IPS-11a (cell line): ENCODE data around the gene MCM3.

Experiments used
- H3K4me3 ChIP-seq: one replicate; pipeline ENCODE4 v1.5.1; 2013; ENCODE audit warnings: low read depth, low read length, control low read depth

Gene MCM3

GRCh38 chr6:52284460-52285176, at the start of gene MCM3:
MCM3 (minus strand) TSS chr6:52284742; CDS start chr6:52284674, 68 bp downstream.
- peak within 1 kb of the TSS; percentile 94 for H3K4me3 ChIP-seq

- H3K4me3 ChIP-seq: no peak overlapping the region
Measured at GRCh38 chr6:52333840-52334200, 49.3 kb upstream of the MCM3 start.

- H3K4me3 ChIP-seq: no peak overlapping the region
Measured at GRCh38 chr6:52331793-52332457, 47.4 kb upstream of the MCM3 start.

GRCh38 chr6:52330470-52330869, 45.9 kb upstream of the MCM3 start:
- no peak overlapping the region for H3K4me3 ChIP-seq

GRCh38 chr6:52328729-52329128, 44.2 kb upstream of the MCM3 start:
- no peak overlapping the region for H3K4me3 ChIP-seq

- no peak overlapping the region for H3K4me3 ChIP-seq
Measured at GRCh38 chr6:52328303-52328662, 43.7 kb upstream of the MCM3 start.

- H3K4me3 ChIP-seq: no peak overlapping the region
Measured at GRCh38 chr6:52326540-52327364, 42.2 kb upstream of the MCM3 start.

GRCh38 chr6:52325695-52326471, 41.3 kb upstream of the MCM3 start:
- H3K4me3 ChIP-seq: no peak overlapping the region

GRCh38 chr6:52324189-52324588, 39.6 kb upstream of the MCM3 start:
- H3K4me3 ChIP-seq: no peak overlapping the region

GRCh38 chr6:52317841-52318581, 33.5 kb upstream of the MCM3 start:
- no peak overlapping the region for H3K4me3 ChIP-seq

GRCh38 chr6:52317211-52317610, 32.7 kb upstream of the MCM3 start:
- no peak overlapping the region for H3K4me3 ChIP-seq

GRCh38 chr6:52314752-52315151, 30.2 kb upstream of the MCM3 start:
- H3K4me3 ChIP-seq: no peak overlapping the region

GRCh38 chr6:52312461-52312860, 27.9 kb upstream of the MCM3 start:
- no peak overlapping the region for H3K4me3 ChIP-seq

- no peak overlapping the region for H3K4me3 ChIP-seq
Measured at GRCh38 chr6:52310932-52311331, 26.4 kb upstream of the MCM3 start.

GRCh38 chr6:52307900-52308372, 23.4 kb upstream of the MCM3 start:
- H3K4me3 ChIP-seq: no peak overlapping the region

- peak overlapping the region; percentile 51 for H3K4me3 ChIP-seq
Measured at GRCh38 chr6:52306972-52307870, 22.7 kb upstream of the MCM3 start.

- H3K4me3 ChIP-seq: no peak overlapping the region
Measured at GRCh38 chr6:52305948-52306767, 21.6 kb upstream of the MCM3 start.

GRCh38 chr6:52305411-52305810, 20.9 kb upstream of the MCM3 start:
- no peak overlapping the region for H3K4me3 ChIP-seq
